BJ (cell line): ENCODE results near the gene ADARB2. TPM values are rescaled to one million over a fixed set of nuclear protein-coding genes. Genes with fewer than 3 reads are reported as not detected.

ENCODE experiments used
- CTCF ChIA-PET: fragments of 350-600 bp; formaldehyde crosslinking; extraction: SDS; loops from one replicate; lab custom pipeline; 2021; ENCODE audit warnings: antibody characterized with exemption, inconsistent platforms; lab: Yijun Ruan, JAX
- POLR2A ChIA-PET: fragments of 300-600 bp; sonication (Branson Sonifier 250); formaldehyde crosslinking; extraction: SDS; loops from one replicate; lab custom pipeline; 2021; ENCODE audit warnings: antibody characterized with exemption; lab: Charles Lee
- DNase-seq: peaks from one replicate; pipeline ENCODE4 v3.0.0-alpha.2; 2011; ENCODE audit warnings: low read depth
- H3K27me3 ChIP-seq: 2 replicates; pipeline ENCODE4 v1.6.0; 2011; ENCODE audit warnings: low read length; ENCODE audit not compliant: control insufficient read depth, insufficient read depth
- H3K36me3 ChIP-seq: 2 replicates; pipeline ENCODE4 v1.5.1; 2011; ENCODE audit warnings: low read length; ENCODE audit not compliant: control insufficient read depth, insufficient read depth
- H3K4me3 ChIP-seq: 2 replicates; pipeline ENCODE4 v1.5.1; 2011; ENCODE audit warnings: low read depth, mild to moderate bottlenecking, control low read depth, low read length
- polyA plus RNA-seq: library from polyadenylated mRNA; depleted of rRNA; stranded (reverse); fragments of >200 nt; gene quantifications from 2 replicates; pipeline ENCODE4 v1.2.3, GENCODE V29; 2011
- TF ChIP-seq, protein P1 (sequence below): IDR thresholded peaks from 2 replicates; pipeline ENCODE4 v1.5.1; 2011; ENCODE audit warnings: low read depth, mild to moderate bottlenecking, control low read depth, inconsistent platforms, low read length, moderate library complexity; ENCODE audit not compliant: insufficient read depth

ADARB2 gene
- polyA plus RNA-seq, 1 experiment: not detected

DNA sequence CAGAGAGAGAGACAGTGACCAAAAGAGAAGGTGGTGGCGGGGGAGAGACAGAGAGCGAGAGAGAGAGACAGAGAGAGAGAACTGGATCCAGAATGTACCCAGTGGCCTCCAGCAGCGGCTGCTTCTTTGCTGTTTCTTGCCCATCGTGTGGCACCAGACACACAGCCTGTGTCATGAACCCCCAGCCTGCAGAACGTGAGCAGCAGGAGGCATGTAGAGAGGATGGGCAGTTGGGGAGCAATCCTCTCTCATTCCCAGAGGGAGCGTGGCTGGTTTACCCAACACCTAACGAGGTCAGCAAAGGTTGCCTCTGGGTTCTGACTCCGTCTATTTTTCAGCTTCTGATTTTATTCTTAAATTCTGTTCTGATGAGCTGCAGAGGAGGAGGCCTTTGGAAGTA is 168.1 kb downstream of the ADARB2 start:
- ChIA-PET CTCF (no interaction called here), POLR2A (no interaction called here)
- no peak overlapping the region for H3K4me3 ChIP-seq
- DNase-seq: no peak
- TF ChIP-seq, protein P1, sequence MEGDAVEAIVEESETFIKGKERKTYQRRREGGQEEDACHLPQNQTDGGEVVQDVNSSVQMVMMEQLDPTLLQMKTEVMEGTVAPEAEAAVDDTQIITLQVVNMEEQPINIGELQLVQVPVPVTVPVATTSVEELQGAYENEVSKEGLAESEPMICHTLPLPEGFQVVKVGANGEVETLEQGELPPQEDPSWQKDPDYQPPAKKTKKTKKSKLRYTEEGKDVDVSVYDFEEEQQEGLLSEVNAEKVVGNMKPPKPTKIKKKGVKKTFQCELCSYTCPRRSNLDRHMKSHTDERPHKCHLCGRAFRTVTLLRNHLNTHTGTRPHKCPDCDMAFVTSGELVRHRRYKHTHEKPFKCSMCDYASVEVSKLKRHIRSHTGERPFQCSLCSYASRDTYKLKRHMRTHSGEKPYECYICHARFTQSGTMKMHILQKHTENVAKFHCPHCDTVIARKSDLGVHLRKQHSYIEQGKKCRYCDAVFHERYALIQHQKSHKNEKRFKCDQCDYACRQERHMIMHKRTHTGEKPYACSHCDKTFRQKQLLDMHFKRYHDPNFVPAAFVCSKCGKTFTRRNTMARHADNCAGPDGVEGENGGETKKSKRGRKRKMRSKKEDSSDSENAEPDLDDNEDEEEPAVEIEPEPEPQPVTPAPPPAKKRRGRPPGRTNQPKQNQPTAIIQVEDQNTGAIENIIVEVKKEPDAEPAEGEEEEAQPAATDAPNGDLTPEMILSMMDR: no peak
- H3K36me3 ChIP-seq: no peaks in the 10 kb centered on the region
- H3K27me3 ChIP-seq: no peaks in the 10 kb centered on the region

DNA sequence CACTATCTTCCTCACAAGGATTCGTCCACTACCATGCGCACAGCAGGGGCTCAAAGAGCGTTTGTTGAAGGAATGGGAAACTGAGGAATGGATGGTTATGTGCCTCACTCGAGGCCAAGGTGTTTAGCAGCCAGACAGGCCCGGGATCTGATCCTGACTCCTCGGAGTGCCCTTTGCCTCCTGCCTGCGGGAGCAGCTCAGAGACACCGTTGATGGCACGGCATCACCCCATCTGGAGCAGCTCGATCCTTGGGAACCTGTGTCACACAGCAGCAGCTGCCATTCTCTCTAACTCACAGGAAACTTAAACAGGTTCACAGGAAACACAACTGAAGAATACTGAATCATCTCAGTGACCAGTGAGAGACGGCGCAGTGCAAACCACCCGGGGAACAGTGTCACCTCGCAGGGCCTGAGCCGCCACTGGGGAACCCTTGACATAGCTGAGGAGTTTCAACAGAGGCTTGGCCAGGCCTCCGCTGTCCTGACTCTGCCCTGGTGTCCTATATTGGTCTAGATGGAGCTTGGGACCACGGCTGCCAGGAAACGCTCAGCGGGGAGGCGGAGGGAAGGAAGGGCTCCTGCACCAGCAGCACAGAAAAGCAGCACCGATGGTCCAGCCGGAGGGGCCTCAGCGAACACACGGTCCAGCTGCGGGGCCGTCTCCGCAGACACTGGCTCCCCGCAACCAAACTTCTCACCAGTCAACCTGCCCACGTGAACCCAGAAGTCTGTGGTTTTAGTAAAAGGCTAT is 169.4 kb downstream of the ADARB2 start:
- TF ChIP-seq, protein P1: no peak
- ChIA-PET CTCF (no interaction called here), POLR2A (no interaction called here)
- no peaks in the 10 kb centered on the region for H3K27me3 ChIP-seq
- DNase-seq: no peak
- H3K4me3 ChIP-seq: no peak overlapping the region
- no peaks in the 10 kb centered on the region for H3K36me3 ChIP-seq

DNA sequence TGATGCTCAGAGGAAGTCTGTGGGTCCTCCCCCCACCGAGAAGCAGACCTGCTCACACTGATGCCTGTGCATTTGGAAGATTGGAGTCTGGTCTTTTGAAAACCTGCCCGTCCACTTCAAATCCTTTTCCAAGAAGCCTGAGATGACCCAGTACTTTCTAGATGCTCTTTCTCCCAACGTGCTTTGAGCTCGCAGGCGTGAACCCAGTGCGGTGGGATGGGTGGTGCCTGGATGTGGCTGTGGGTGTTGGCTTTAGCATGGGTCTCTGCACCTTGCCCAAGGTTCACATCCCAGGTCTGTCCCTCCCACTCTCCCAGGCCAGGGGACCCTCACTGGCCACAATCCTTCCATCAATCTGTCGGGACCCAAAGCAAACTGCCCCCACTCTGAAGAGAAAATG is 170.2 kb downstream of the ADARB2 start:
- Histone ChIP-seq H3K27me3 (no peaks in the 10 kb centered on the region), H3K36me3 (no peaks in the 10 kb centered on the region), H3K4me3 (no peak overlapping the region)
- ChIA-PET CTCF (no interaction called here), POLR2A (no interaction called here)
- no peak for DNase-seq
- TF ChIP-seq, protein P1: no peak

DNA sequence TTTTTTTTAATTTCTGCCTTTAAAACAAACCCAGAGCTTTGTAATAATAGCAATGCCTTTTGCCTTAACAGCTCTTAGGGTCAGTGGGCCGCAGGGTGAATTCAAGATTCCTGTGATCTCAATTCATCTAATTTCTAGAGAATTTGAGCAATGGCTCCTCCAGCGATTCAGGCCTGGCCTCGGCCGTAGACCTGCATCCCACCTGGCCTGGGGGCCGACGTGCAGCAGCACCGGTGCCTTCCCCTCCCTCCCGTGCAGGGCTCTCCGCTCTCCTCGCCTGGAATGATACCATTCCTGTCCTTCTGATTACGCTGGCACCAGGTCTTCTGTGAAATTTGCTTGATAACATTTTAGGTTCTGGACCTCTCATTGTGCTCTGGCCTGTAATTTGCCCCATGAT is 172.5 kb downstream of the ADARB2 start:
- Histone ChIP-seq H3K36me3 (no peaks in the 10 kb centered on the region), H3K4me3 (no peak overlapping the region), H3K27me3 (no peaks in the 10 kb centered on the region)
- ChIA-PET POLR2A (no interaction called here), CTCF (no interaction called here)
- TF ChIP-seq, protein P1: no peak
- no peak for DNase-seq

DNA sequence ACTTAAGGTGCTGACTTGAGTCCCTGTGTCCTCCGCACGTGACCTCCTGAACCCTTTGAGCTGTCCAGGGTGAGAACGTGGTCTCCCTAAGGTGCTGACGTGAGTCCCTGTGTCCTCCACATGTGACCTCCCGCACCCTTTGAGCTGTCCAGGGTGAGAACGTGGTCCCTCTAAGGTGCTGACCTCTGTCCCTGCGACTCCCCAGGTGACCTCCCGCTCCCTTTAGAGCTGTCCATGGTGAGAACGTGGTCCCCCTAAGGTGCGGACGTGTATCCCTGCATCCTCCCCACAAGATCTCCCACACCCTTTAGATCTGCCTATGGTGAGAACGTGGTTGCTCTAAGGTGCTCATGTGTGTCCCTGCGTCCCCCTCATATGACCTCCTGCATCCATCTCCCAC is 174.3 kb downstream of the ADARB2 start:
- Histone ChIP-seq H3K36me3 (no peaks in the 10 kb centered on the region), H3K27me3 (no peaks in the 10 kb centered on the region), H3K4me3 (no peak overlapping the region)
- no peak for DNase-seq
- CTCF ChIA-PET: no interaction called here
- TF ChIP-seq, protein P1: no peak
- POLR2A ChIA-PET: no interaction called here
